Measurements from ENCODE around the gene ARFIP1.

The ARFIP1 gene

DNA sequence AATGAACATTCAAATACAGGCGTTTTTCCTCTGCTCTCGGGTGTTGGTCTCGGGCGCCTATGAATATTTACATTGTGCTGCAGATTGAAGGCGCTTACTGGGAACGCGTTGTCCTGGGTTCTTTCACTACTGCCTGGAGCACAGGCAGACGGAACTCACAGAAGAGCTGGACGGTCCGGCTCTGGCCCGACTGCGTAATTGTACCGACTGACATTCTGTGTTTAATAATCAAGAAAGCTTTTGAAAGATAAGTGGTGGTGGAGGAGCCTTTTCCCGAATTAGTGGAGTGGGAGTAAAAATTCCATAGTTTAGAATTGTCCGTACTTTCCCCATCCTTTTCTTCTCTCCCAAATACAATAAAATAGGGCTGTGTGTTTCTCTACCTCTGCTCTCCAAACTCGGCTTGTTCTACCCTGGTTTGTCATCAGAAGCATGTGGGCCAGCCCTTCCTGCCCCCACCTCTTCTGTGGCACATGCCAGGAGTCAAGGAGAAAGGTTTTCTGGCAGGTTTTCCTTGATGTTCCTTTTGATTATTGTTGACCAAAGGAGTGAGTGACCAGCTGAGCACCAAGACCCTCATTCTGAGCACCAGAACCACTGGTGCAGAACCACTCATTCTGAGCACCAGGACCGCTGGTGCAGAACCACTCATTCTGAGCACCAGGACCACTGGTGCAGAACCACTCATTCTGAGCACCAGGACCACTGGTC, 158.6 kb downstream of the ARFIP1 start:
- no peak for DNase-seq (ENCODE audit: low spot score)

DNA sequence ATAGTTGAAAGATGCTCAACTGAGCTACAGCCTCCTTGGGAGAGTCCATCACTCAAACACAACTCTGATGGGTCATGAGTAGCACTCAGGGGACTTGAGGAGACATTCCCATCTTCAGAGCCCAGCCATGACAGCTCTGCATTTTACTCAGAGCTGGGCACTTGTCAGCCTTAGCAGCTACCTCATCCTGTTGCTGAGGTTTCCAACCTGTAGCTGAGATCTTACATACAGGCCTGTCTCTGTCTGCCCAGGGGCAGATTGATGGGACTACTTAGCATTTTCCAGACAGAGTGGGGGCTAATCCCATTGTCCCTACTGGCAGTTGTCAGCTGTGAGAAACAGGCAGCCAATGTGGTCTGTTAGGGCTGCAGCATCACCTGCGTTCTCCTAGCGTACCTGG, 159.9 kb downstream of the ARFIP1 start:
- DNase-seq (ENCODE audit: low spot score) = no peak

DNA sequence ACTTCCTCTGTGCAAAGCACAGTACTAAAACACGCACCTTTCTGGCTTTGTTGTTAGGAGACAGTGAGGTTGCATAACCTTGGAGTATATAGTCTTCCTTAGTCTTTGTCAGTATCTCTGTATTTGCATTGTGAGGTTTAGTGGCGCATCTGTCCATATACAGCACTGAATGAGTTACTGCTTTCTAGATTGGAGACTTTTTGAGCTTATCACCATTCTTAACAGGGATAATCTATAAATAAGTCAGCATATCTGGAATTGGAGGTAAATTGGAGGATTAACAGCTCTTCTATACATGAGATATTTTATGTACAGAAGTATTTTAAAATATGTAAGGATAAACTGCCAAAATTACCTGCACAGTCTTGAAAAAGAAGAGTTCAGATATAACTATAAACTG, 160.7 kb downstream of the ARFIP1 start:
- no peak for DNase-seq (ENCODE audit: low spot score)

DNA sequence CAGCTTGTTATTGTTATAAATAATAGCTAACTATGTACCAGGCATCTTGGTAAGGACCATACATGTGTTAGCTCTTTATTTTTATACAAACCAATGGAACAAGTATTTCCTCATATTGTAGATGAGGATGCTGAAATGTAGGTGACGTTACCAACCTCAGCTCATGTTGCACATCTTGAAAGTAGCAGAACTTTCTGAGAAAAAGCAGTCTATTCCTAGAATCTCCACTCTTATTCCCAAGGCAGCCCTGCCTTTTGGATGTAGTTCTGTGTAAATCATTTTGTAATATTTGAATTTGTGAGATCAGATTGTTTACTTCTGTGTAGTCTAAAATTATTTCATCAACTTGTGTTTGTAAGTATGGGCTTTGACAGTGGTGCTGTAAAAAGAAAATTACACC, 161.7 kb downstream of the ARFIP1 start:
- no peak for DNase-seq (ENCODE audit: low spot score)

DNA sequence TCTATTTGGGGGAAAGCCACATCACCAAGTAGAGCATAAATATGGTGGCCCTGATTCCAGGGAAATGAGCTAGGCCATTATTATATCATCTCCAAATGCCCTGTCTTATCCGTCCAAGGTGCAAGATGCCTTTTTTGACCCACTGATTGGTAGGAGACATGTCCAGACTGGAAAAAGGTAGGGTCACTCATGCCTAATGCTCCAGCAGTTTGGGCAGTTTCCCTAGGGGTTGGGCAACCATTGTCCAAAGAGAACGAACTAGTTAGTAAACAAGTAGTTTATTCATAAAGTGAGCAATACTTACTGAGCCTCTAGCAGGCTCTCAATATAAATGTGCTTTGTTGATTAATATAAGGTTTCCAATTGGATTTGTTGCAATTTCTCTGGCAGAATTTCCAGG, 162.6 kb downstream of the ARFIP1 start:
- DNase-seq (ENCODE audit: low spot score) = no peak

DNA sequence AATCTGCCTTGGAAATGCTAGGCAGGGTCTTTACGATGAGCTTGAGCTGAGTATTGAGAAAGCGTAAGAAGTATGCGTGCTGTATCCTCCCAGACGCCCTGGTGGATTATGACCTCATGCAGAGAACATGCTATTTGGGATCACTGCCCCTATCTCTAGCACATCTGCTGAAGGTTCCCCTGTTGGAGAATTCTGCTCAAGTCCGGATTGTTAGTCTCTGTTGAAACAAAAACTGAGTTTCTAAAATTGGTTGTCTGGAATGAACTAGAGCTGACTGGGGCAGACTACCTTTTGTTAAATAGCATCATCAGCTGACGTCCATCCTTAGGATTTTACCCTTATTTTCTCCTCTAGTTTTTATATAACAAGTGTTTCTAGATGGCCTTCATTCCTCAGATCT, 163.9 kb downstream of the ARFIP1 start:
- no peak for DNase-seq (ENCODE audit: low spot score)

DNA sequence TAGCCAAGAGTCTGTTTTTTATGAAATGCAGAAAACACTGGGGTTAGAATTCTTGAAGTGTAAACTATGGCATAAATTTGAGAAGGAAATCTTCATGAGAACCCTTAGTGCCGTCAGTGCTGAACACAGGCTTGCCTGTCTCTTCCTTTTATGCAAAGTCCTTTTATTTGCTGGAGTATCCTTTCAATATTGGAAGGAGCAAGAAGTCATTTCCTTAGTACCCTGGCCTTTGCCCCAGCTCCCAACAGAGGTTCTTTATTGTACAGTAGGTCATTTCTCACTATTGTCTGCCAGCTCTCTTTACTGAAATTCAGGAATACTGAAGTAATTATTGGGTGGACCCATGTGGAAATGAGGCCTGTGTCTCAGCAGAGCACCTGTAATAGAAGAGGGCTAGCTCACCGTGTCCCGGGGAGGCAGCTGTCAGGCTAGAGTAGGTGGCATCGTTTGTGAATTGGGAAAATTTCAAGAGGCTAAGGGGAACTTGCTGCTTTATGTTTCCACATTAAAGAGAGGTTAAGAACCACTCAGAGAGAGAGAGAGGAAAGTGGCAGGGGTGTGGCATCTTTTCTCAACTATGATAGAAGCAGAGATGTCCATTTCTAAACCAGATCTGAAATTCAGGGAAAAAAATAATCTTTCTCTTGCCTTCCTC, 165.0 kb downstream of the ARFIP1 start:
- DNase-seq (ENCODE audit: low spot score) = no peak

DNA sequence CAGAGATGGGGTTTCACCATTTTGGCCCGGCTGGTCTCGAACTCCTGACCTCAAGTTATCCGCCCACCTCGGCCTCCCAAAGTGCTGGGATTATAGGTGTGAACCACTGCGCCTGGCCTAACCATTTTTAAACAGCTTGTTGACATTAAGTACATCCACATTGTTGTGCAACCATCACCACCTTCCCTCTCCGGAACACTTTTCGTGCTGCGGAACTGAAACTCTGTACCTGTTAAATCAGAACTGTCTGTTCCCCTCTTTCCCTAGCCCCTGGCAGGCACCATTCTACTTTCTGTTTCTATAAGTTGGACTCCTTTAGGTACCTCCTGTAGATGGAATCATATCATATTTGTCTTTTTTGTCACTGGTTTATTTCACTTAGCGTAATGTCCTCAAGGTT, 165.9 kb downstream of the ARFIP1 start:
- DNase-seq (ENCODE audit: low spot score) = no peak

DNA sequence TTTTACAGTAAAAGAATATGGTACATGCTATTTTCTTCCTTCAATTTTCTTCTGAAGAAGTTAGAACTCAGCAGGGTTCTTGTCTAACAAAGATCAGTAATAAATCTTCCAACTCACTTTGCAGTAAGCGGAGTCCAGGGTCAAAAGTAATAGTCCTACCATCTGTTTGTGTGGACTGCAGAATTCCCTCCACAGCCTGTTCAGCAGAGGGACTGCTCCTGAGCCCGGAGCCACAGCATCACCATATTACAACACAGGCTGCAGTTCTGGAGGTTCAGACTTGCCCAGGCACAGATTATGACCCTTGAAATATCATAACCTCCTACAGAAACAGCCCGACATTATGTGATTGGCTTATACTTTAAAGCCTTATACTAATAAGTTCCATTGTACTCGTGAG, 166.7 kb downstream of the ARFIP1 start:
- no peak for DNase-seq (ENCODE audit: low spot score)

DNA sequence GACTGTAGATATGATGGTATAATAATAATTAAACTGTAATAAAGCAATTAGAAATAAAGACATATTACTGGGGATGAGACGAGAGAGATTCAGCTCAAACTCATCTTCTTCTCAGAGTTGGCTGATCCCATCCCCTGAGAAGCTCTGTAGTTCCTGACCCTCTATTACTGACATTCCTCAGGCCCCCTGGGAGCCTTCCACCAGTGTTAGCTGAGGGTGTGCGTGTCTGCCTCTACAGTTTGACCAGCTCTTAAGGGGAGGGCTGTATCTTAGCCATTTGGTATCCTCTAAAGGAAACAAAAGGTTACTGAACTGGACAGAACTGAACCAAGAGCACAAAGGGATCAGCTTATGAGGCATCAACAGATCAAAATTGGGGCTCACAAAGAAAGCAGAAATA, 167.6 kb downstream of the ARFIP1 start:
- DNase-seq (ENCODE audit: low spot score) = no peak

DNA sequence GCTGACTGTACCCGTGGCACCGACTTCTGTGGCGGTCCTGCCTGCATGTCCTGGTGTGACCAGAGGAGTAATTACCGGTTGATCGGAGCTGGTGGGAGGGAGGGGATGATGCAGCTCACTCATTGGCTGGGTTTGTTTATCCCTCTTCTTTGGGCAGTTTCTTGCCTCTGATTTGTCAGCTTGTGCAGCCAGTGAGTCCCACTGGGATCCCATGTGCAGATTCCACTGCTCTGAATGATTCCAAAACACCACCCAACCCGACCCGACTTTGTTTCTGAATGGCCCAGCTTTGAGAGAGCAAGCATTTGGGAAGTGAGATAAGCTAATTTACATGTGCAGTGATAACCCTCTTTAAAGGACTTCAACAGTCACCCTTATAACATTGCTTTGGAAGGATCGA, 170.2 kb downstream of the ARFIP1 start:
- no peak for DNase-seq (ENCODE audit: low spot score)

DNA sequence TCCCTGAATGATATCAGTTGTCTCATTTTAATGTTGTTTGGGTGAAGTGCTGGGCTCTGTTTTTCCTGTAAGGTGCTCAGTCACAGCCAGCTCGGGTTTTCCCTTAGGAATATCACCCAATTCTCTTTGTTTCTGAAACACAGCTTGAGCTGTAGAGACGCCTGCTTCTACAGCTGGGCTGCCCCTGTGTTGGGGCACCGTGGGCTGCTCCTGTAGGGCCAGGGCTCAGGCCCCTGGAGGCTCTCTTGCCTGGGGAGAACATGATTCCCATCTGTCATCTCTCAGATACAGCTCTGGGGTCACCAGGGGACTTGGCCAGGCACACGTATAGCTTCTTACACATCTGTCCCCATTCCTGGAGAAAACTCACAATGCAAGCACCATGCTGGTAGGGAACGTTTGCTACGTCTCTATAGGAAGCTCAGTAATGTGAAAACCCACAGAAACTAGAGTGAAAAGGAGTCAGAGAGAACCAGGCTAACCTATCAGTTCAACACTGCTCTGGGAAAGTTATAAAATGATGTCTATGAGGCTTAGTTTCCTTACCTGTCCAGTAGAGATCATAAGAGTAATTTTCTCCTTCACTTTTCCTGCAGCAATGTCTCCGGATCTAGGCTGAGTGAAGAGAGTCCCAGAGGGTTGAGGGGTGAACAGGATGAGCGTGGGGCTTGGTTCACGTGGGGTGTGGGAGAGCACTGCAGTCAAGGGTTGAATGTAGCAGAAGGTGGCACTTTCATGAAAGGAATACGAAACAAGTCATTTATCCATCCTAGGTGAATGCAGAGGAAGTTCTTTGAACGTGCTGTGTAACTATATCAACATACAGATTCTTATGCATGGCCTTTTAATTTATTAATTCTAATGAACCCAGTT, 170.9 kb downstream of the ARFIP1 start:
- no peak for DNase-seq (ENCODE audit: low spot score)

DNA sequence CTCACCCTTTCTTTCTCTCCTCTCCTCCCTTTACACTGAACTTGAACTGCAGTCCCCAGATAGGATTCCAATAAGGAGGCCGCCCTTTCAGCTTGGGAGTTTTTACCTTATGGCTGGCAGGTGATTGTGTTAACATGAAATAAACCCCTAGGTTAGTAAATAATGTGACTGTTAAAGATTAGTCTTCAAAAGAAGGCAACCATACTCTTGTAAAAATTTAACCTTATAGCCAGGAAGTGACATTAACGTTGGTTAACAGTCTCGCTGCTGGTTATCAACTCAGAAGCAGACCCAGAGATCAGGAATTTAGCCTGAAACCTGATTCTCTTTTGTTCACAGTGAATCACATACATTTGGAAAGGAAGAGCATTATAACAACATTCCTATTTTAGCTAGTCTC, 171.6 kb downstream of the ARFIP1 start:
- no peak for DNase-seq (ENCODE audit: low spot score)

DNA sequence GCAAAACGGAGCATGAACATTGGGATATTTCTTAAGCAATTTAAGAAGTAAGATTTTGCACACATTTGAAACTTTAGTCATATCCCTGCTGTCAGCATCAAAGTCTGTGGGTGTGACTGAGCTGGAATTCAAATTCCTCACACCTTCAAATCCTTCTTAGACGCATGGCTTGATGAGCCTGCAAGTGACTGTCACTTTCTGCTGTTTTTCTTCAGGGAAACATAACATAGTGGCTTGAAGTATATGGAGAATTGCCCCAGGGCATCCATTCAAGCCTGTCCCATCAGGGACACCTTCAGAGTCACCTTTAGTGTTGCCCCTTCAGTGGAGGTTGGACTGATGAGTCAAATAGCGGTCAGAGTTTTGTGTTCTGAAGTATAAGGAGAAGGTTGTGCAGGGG, 173.8 kb downstream of the ARFIP1 start:
- DNase-seq (ENCODE audit: low spot score) = no peak

DNA sequence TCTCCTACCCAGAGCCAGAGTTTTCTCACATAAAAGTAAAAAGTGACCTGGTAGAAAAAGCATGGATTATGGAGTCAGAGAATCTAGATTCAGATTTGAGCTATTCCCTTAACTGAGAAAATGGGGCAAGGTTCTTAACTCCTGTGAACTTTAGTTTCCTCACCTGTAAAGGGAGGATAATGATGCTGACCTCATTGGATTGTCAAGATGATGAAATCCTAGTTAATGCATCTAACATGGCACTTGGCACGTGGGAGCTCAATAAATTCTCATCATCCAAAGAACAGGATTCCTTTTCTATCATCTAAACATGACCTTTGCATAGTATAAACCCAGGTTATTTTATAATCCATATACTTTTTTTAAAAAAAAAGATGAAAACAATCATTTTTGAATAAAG, 175.0 kb downstream of the ARFIP1 start:
- no peak for DNase-seq (ENCODE audit: low spot score)

DNA sequence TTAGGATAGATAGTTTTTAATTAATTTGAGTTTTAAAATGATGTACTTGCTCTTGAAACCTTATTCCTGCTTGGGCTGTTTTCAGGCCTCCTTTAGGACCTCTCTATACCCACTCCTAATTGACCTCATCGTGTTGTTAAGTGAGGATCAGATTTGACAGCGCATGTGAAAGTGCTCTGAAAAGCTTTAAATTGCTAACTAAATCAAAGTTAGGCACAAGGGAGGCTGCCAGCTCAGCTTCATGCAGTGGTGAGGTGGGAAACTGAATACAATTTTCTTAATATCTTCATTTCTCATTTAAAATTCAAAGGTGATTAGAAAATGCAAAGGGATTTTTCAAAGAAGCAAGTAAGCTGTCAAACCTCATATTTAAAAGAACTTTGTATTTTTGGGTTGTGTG, 176.4 kb downstream of the ARFIP1 start:
- DNase-seq (ENCODE audit: low spot score) = no peak

DNA sequence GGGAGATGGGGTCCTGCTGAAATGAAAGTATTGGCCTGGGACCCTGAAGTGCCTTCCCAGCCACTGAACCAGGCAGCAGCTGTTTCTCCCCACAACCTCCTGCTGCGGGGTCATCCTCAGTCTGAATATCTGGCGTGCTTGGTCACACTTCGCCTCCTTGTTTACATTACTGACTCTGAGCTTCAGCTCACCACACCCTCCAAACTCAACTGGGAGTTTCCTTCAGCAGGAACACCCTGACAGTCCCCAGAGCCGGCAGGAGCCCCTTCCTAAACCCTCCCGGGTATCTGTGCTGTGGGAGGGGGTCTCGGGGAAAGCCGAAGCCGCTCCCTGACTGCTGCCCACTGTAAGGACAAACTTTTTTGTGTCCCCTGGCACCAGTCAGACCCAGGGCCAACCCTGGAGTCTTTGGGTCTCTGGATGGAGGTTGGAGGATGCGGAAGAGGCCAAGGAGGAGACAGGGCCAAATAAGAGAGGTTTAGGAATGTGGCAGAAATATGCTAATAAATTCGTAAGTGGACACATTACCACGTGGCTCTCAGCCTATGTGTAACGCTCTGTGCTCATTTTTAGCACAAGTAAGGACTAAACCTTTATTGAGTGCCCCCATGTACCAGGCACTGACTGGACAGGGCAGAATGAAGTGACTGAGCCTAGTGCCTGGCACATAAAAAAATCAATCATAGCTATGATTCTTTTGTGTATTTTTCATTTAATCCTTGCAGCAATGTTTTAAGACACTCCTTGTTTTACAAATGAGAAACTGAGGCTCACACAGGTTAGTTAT, 177.1 kb downstream of the ARFIP1 start:
- peak; percentile 29 for DNase-seq (ENCODE audit: low spot score)

DNA sequence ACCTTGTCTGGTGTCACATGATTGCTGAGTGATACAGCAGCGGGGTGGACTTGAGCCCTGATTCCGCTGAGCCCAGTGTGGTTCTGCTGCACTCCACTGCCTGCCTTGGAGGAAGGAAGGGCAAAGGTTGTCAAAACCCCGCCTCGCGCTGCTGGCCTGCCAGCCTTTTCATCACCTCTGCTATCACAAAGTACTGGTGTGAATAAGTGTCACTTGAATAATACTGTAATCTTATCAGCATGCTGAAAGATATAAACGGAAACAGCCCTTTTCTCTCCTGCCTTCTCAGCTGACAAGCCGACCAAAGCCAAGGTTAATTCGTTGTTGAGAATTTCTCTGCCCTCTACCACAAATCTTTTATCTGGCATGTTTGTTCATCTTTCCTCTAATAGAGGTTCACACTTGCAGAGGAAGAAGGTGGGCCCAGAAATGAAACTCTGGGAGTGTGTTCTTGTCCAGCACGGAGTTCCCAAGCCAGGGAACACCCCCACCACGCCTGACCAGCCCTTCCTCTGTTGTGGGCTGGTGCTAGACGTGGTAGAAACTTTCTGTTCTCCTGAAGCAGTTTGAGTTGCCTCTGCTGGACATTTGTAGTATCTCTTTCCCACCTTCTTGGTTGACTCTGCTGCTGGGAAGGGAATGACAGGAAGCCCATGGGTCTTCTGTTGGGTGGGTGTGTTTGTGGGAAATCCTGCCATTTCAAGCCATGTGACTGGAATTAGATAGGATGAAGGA, 177.8 kb downstream of the ARFIP1 start:
- DNase-seq (ENCODE audit: low spot score) = peak; percentile 39

DNA sequence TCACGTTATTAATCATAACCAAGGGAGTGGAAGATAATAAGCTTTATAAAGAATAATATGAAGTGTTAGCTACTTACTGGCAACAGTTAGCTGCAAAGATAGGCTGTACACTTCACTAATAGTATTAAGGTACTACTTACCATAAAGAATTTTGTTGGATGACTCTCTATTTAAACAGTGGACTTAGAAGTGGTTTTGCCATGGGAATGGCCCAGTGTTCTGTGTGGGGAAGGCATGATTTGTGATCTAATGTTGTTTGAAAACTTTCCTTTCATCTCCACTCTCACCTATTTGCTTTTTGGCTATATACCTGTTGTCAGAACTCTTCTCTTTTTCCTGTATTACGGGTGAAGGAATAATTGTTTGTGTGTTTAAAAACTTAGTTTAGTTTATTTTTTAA, 179.3 kb downstream of the ARFIP1 start:
- DNase-seq (ENCODE audit: low spot score) = no peak

DNA sequence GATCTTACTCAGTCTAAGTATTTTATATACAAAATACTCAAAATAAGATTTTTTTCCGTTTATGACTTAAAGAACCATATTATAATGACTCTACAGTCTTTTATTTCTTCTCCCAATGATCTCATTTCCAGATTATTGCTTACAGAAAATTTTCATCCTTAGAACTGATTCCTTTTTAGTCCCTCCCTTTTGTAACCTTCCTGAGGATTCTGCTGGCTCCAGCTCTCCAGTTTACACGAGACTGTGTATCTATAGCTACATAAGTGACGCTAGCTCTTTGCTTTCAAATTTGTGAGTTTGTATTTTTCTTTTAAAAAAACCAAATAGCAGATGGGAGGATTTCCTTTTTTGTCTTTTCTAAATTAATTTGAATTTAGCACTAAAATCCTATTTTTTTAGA, 180.3 kb downstream of the ARFIP1 start:
- DNase-seq (ENCODE audit: low spot score) = no peak

DNA sequence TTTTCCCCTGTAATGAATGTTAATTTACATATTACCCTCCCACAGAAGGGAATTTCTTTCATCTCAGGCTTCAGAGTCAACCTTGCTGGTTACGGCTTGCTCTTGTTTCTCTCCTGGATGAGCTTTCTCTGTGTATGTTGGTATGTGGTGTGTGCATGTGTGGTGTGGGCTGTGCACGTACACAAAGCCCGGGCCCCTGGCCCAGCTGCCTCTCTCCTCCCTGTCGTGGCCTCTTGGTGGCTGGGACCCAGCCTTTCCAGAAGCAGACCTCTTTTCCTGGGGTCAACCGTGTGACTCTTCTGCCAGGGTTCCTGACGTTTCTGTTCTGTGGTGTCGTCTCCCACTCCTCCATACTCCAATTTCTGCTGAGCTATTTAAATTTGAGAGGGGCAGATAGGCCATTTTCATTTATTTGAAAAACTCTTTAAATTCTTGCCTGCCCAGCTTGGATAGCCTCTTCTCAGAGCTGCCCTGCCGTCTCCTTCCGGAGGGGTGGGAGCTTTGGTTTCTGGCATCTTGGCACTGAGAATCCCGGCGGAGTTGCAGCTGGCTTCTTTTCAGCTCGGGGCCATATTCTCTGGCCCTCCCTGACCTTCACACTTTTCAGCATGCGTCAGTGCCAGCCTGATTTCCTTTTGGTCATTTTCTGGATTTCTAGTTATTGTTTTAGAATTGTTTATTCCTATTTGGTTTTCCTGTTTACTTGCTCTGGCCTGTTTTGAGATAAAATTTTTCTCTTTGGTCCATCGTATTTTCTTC, 181.4 kb downstream of the ARFIP1 start:
- no peak for DNase-seq (ENCODE audit: low spot score)
